ENCODE data around the gene PRKCH.

PRKCH gene

DNA sequence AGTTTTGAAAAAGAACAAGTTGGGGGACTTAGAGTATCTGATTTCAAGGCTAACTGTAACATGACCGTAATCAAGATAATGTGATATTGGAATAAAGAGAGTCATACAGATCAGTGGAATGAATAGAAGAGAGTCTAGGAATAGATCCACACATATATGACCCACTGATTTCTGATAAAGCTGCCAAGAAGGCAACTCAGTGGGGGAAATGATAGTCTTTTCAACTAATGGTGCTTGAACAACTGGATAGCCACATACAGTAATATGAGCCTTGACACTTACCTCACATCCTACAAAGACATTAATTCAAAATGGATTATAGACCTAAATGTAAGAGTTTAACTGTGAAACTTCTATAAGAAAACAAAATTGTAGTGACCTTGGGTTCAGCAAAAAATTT, 3.8 kb downstream of the PRKCH start:
- no peaks in the 10 kb centered on the region for H3K9me3 ChIP-seq (ENCODE audit: insufficient read depth, low read length)
- H3K79me2 ChIP-seq (ENCODE audit: insufficient read depth, low read length), result no peaks in the 10 kb centered on the region
- no peak overlapping the region for H3K4me3 ChIP-seq (ENCODE audit: insufficient read depth, low read length, poor library complexity, severe bottlenecking)
- no peak overlapping the region for H2AFZ ChIP-seq (ENCODE audit: low read depth, low read length, severe bottlenecking)
- no peaks in the 10 kb centered on the region for H3K9me2 ChIP-seq (replicated peaks; ENCODE audit: insufficient read depth, low read length)
- no peak overlapping the region for H3K27ac ChIP-seq (ENCODE audit: low read depth, low read length)
- H3K36me3 ChIP-seq (ENCODE audit: low read length), result no peaks in the 10 kb centered on the region
- TF ChIP-seq EZH2phosphoT487 (conservative IDR thresholded peaks at IDR 0.05; ENCODE audit: low read length), result no peak
- TF ChIP-seq, protein P1, sequence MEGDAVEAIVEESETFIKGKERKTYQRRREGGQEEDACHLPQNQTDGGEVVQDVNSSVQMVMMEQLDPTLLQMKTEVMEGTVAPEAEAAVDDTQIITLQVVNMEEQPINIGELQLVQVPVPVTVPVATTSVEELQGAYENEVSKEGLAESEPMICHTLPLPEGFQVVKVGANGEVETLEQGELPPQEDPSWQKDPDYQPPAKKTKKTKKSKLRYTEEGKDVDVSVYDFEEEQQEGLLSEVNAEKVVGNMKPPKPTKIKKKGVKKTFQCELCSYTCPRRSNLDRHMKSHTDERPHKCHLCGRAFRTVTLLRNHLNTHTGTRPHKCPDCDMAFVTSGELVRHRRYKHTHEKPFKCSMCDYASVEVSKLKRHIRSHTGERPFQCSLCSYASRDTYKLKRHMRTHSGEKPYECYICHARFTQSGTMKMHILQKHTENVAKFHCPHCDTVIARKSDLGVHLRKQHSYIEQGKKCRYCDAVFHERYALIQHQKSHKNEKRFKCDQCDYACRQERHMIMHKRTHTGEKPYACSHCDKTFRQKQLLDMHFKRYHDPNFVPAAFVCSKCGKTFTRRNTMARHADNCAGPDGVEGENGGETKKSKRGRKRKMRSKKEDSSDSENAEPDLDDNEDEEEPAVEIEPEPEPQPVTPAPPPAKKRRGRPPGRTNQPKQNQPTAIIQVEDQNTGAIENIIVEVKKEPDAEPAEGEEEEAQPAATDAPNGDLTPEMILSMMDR (IDR thresholded peaks at IDR 0.05; ENCODE audit: insufficient read depth, low read length, poor library complexity, severe bottlenecking), result no peak
- no peaks in the 10 kb centered on the region for H3K27me3 ChIP-seq (ENCODE audit: low read length)
- H3K4me2 ChIP-seq (ENCODE audit: low read depth, low read length, poor library complexity, severe bottlenecking), result no peak overlapping the region
- no peak overlapping the region for H3K9ac ChIP-seq (ENCODE audit: low read length)
- H4K20me1 ChIP-seq (ENCODE audit: low read depth, low read length), result no peaks in the 10 kb centered on the region
- H3F3A ChIP-seq (ENCODE audit: insufficient read depth), result no peaks in the 10 kb centered on the region

DNA sequence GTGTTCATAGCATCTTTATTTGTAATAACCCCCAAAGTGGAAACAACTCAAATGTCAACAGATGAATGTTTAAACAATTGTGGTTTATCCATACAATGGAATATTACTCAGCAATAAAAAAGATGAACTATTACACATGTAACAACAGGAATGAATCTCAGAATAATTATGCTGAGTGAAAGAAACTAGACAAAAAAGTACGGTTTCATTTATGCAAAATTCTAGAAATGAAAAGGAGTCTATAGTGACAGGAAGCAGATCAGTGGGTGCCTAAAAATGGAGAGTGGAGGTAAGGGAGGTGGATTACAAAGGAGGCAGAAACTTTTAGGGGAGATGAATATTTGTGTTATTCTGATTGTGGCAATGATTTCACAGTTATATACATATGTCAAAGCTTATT, 4.8 kb downstream of the PRKCH start:
- H3F3A ChIP-seq (ENCODE audit: insufficient read depth), result no peaks in the 10 kb centered on the region
- no peaks in the 10 kb centered on the region for H3K27me3 ChIP-seq (ENCODE audit: low read length)
- no peak overlapping the region for H3K4me3 ChIP-seq (ENCODE audit: insufficient read depth, low read length, poor library complexity, severe bottlenecking)
- no peaks in the 10 kb centered on the region for H3K36me3 ChIP-seq (ENCODE audit: low read length)
- TF ChIP-seq, protein P1 (IDR thresholded peaks at IDR 0.05; ENCODE audit: insufficient read depth, low read length, poor library complexity, severe bottlenecking), result no peak
- TF ChIP-seq EZH2phosphoT487 (conservative IDR thresholded peaks at IDR 0.05; ENCODE audit: low read length), result no peak
- H3K27ac ChIP-seq (ENCODE audit: low read depth, low read length), result no peak overlapping the region
- no peak overlapping the region for H3K4me2 ChIP-seq (ENCODE audit: low read depth, low read length, poor library complexity, severe bottlenecking)
- H3K9me2 ChIP-seq (replicated peaks; ENCODE audit: insufficient read depth, low read length), result no peaks in the 10 kb centered on the region
- H3K79me2 ChIP-seq (ENCODE audit: insufficient read depth, low read length), result no peaks in the 10 kb centered on the region
- H4K20me1 ChIP-seq (ENCODE audit: low read depth, low read length), result no peaks in the 10 kb centered on the region
- no peaks in the 10 kb centered on the region for H3K9me3 ChIP-seq (ENCODE audit: insufficient read depth, low read length)
- no peak overlapping the region for H2AFZ ChIP-seq (ENCODE audit: low read depth, low read length, severe bottlenecking)
- H3K9ac ChIP-seq (ENCODE audit: low read length), result no peak overlapping the region

DNA sequence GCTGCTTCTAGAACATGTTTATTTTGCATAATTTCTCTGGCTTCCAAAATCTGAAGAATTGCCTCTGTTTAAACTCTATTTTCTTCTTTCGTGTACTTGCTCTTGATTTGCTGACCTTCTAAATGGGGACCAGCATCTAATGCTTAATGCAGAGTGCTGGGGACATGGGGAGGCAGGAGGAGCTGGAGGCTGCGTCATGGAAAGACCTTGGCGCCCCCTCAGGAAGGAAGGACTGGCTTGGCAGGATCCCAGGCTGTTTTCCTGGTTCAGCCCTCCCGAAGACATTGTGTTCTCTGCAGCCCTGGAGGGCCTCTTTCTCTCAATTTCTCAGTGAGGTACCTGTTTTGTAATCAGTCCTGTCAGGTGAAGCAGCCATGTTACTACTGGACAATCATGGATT, 5.5 kb downstream of the PRKCH start:
- no peak overlapping the region for H3K27ac ChIP-seq (ENCODE audit: low read depth, low read length)
- no peaks in the 10 kb centered on the region for H4K20me1 ChIP-seq (ENCODE audit: low read depth, low read length)

More for the DNA sequence above, 5.5 kb downstream of the PRKCH start:
- Histone ChIP-seq H2AFZ (ENCODE audit: low read depth, low read length, severe bottlenecking) (no peak overlapping the region), H3K9ac (ENCODE audit: low read length) (no peak overlapping the region), H3F3A (ENCODE audit: insufficient read depth) (no peaks in the 10 kb centered on the region), H3K4me2 (ENCODE audit: low read depth, low read length, poor library complexity, severe bottlenecking) (no peak overlapping the region), H3K9me3 (ENCODE audit: insufficient read depth, low read length) (no peaks in the 10 kb centered on the region), H3K27me3 (ENCODE audit: low read length) (no peaks in the 10 kb centered on the region), H3K36me3 (ENCODE audit: low read length) (no peaks in the 10 kb centered on the region), H3K9me2 (replicated peaks; ENCODE audit: insufficient read depth, low read length) (no peaks in the 10 kb centered on the region), H3K4me3 (ENCODE audit: insufficient read depth, low read length, poor library complexity, severe bottlenecking) (no peak overlapping the region), H3K79me2 (ENCODE audit: insufficient read depth, low read length) (no peaks in the 10 kb centered on the region)
- no peak for TF ChIP-seq EZH2phosphoT487 (conservative IDR thresholded peaks at IDR 0.05; ENCODE audit: low read length)
- TF ChIP-seq, protein P1 (IDR thresholded peaks at IDR 0.05; ENCODE audit: insufficient read depth, low read length, poor library complexity, severe bottlenecking), result no peak

Data from SU-DHL-6 (cell line).